Upper lobe of left lung (tissue), 4 donors: ENCODE results near the gene SCCPDH.

Experiments
- EP300 ChIP-seq, 4 donors: sonication (generic); formaldehyde crosslinking; IDR thresholded peaks; one replicate each; pipeline ENCODE4 v1.5.1; 2017; ENCODE audit warnings: antibody characterized with exemption in 4 of 4, control low read depth in 2 of 4
- POLR2AphosphoS5 ChIP-seq, 2 donors: sonication (generic); formaldehyde crosslinking; IDR thresholded peaks; one replicate each; pipeline ENCODE4 v1.5.1; 2017; ENCODE audit warnings: antibody characterized with exemption in 2 of 2
- TF ChIP-seq, protein P1 (sequence below), 6 experiments: fragments of 450-650 bp in 4 of 6; fragments of 200-600 bp in 2 of 6; sonication (generic) in 2 of 6; IDR thresholded peaks; one replicate each; pipeline ENCODE4 v1.5.1; 2016 to 2019; ENCODE audit warnings: antibody characterized with exemption in 6 of 6

GRCh38 chr1:246803373-246803772, 79.2 kb downstream of the SCCPDH start:
- TF ChIP-seq, protein P1, sequence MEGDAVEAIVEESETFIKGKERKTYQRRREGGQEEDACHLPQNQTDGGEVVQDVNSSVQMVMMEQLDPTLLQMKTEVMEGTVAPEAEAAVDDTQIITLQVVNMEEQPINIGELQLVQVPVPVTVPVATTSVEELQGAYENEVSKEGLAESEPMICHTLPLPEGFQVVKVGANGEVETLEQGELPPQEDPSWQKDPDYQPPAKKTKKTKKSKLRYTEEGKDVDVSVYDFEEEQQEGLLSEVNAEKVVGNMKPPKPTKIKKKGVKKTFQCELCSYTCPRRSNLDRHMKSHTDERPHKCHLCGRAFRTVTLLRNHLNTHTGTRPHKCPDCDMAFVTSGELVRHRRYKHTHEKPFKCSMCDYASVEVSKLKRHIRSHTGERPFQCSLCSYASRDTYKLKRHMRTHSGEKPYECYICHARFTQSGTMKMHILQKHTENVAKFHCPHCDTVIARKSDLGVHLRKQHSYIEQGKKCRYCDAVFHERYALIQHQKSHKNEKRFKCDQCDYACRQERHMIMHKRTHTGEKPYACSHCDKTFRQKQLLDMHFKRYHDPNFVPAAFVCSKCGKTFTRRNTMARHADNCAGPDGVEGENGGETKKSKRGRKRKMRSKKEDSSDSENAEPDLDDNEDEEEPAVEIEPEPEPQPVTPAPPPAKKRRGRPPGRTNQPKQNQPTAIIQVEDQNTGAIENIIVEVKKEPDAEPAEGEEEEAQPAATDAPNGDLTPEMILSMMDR (IDR thresholded peaks at IDR 0.05), result no peak
- TF ChIP-seq EP300 (IDR thresholded peaks at IDR 0.05), result no peak
- TF ChIP-seq POLR2AphosphoS5 (IDR thresholded peaks at IDR 0.05), result no peak
